H1 (cell line): Measurements from ENCODE around the gene HS6ST1. TPM values are rescaled to one million over a fixed set of nuclear protein-coding genes. Genes with fewer than 3 reads are reported as not detected.
A peak's percentile ranks its signal among the peaks of the same experiment; 100 is the strongest.

Experiments used
- CTCF ChIA-PET: fragments of 300-600 bp; sonication (Branson Sonifier 250); formaldehyde crosslinking; loops from one replicate; lab custom pipeline; 2021; ENCODE audit not compliant: partially characterized antibody; lab: Charles Lee
- POLR2A ChIA-PET: fragments of 300-600 bp; sonication (Branson Sonifier 250); formaldehyde crosslinking; loops from one replicate; lab custom pipeline; 2021; ENCODE audit warnings: inconsistent platforms; ENCODE audit not compliant: partially characterized antibody; lab: Charles Lee
- DNase-seq, 2 experiments: peaks; one replicate each; pipeline versions ENCODE4 v3.0.0 to v3.0.0-alpha.2; 2010 to 2022; ENCODE audit warnings: low spot score in 2 of 2, low read depth in 1 of 2, mixed read lengths in 1 of 2
- FAIRE-seq: peaks from 2 replicates; lab custom pipeline; 2011; peaks lifted over from hg19 to GRCh38; lab: Jason Lieb, UNC
- H2AFZ ChIP-seq: 2 replicates; pipeline ENCODE4 v1.8.1; 2012; ENCODE audit warnings: low read length, inconsistent platforms
- H2AK5ac ChIP-seq: 2 replicates; pipeline ENCODE4 v1.6.1; 2013; ENCODE audit warnings: low read depth, low read length
- H2BK120ac ChIP-seq: replicated peaks from 2 replicates; pipeline ENCODE3; 2013; ENCODE audit warnings: low read depth, low read length, inconsistent platforms
- H2BK12ac ChIP-seq: 2 replicates; pipeline ENCODE4 v1.6.1; 2013; ENCODE audit warnings: low read depth, low read length
- H2BK15ac ChIP-seq: 2 replicates; pipeline ENCODE4 v1.6.1; 2013; ENCODE audit warnings: low read length
- H2BK20ac ChIP-seq: 2 replicates; pipeline ENCODE4 v1.6.1; 2013; ENCODE audit warnings: low read length
- H2BK5ac ChIP-seq: 2 replicates; pipeline ENCODE4 v1.6.1; 2013; ENCODE audit warnings: low read depth, low read length
- H3K14ac ChIP-seq: 2 replicates; pipeline ENCODE4 v1.6.1; 2013; ENCODE audit warnings: inconsistent platforms; ENCODE audit not compliant: insufficient read length
- H3K18ac ChIP-seq: 2 replicates; pipeline ENCODE4 v1.6.1; 2013; ENCODE audit warnings: low read length; ENCODE audit errors: extremely low read depth
- H3K23ac ChIP-seq: 2 replicates; pipeline ENCODE4 v1.6.1; 2013; ENCODE audit warnings: inconsistent platforms; ENCODE audit not compliant: insufficient read length
- H3K23me2 ChIP-seq: 2 replicates; pipeline ENCODE4 v1.6.1; 2013; ENCODE audit warnings: low read depth, low read length
- H3K27ac ChIP-seq: 2 replicates; pipeline ENCODE4 v1.6.1; 2011; ENCODE audit warnings: low read depth, low read length, inconsistent platforms
- H3K27me3 ChIP-seq, 4 experiments: replicated peaks in 1 of 4; 1 replicate in 1 of 4; 2 replicates in 3 of 4; pipeline versions ENCODE4 v1.6.1 to v1.8.1; 2011 to 2013; ENCODE audit warnings: low read length in 3 of 4, mild to moderate bottlenecking in 3 of 4, inconsistent platforms in 2 of 4, mixed read lengths in 2 of 4, moderate library complexity in 1 of 4; ENCODE audit not compliant: control insufficient read depth in 3 of 4, insufficient read depth in 3 of 4; ENCODE audit errors: extremely low read depth in 1 of 4
- H3K36me3 ChIP-seq, 4 experiments: 2 replicates each; pipeline versions ENCODE4 v1.6.1 to v1.8.1; 2011 to 2013; ENCODE audit warnings: mild to moderate bottlenecking in 4 of 4, low read length in 3 of 4, moderate library complexity in 2 of 4, control low read depth in 1 of 4, inconsistent platforms in 1 of 4; ENCODE audit not compliant: insufficient read depth in 4 of 4, control insufficient read depth in 2 of 4
- H3K4ac ChIP-seq: replicated peaks from 2 replicates; pipeline ENCODE3; 2013; ENCODE audit warnings: low read length, low read depth, mixed read lengths, inconsistent platforms; ENCODE audit not compliant: insufficient read length
- H3K4me1 ChIP-seq, 4 experiments: replicated peaks in 1 of 4; 1 replicate in 1 of 4; 2 replicates in 3 of 4; pipeline versions ENCODE4 v1.6.1 to v1.8.1; 2011 to 2013; ENCODE audit warnings: low read length in 3 of 4, inconsistent platforms in 2 of 4, mixed read lengths in 1 of 4; ENCODE audit not compliant: insufficient read depth in 4 of 4, control insufficient read depth in 3 of 4
- H3K4me2 ChIP-seq, 2 experiments: 2 replicates each; pipeline versions ENCODE4 v1.6.1 to v1.8.1; 2011 to 2013; ENCODE audit warnings: low read depth in 2 of 2, low read length in 2 of 2, control low read depth in 1 of 2, inconsistent platforms in 1 of 2, mild to moderate bottlenecking in 1 of 2; ENCODE audit not compliant: insufficient read depth in 1 of 2
- H3K4me3 ChIP-seq, 4 experiments: fragments of 200-600, 300-600 bp in 1 of 4; sonication (generic), shearing (Covaris generic), sonication (Bioruptor Twin) in 1 of 4; 2 replicates each; pipeline versions ENCODE4 v1.5.1 to v1.8.1; 2011 to 2016; ENCODE audit warnings: low read length in 4 of 4, low read depth in 3 of 4, control low read depth in 2 of 4, inconsistent platforms in 2 of 4, mild to moderate bottlenecking in 2 of 4, mixed read lengths in 1 of 4, moderate library complexity in 1 of 4; ENCODE audit not compliant: insufficient read depth in 2 of 4; ENCODE audit errors: extremely low read depth in 1 of 4
- H3K56ac ChIP-seq: replicated peaks from 2 replicates; pipeline ENCODE3; 2013; ENCODE audit warnings: low read depth, mild to moderate bottlenecking, mixed read lengths, low read length, inconsistent platforms; ENCODE audit not compliant: insufficient read length
- H3K79me1 ChIP-seq: 2 replicates; pipeline ENCODE4 v1.6.1; 2013; ENCODE audit warnings: low read depth, low read length, control low read depth
- H3K79me2 ChIP-seq, 2 experiments: 2 replicates each; pipeline versions ENCODE4 v1.6.1 to v1.8.1; 2012 to 2013; ENCODE audit warnings: low read length in 2 of 2, mild to moderate bottlenecking in 2 of 2, inconsistent platforms in 1 of 2; ENCODE audit not compliant: insufficient read depth in 2 of 2, control insufficient read depth in 1 of 2
- H3K9ac ChIP-seq, 4 experiments: replicated peaks in 1 of 4; 1 replicate in 1 of 4; 2 replicates in 3 of 4; pipeline versions ENCODE4 v1.6.1 to v1.8.1; 2011 to 2013; ENCODE audit warnings: low read depth in 3 of 4, low read length in 3 of 4, control low read depth in 2 of 4, mild to moderate bottlenecking in 2 of 4, moderate library complexity in 2 of 4, inconsistent platforms in 1 of 4; ENCODE audit errors: extremely low read depth in 1 of 4
- H3K9me3 ChIP-seq, 2 experiments: 2 replicates each; pipeline versions ENCODE4 v1.6.1 to v1.8.1; 2012 to 2013; ENCODE audit warnings: mild to moderate bottlenecking in 2 of 2, moderate library complexity in 2 of 2, control low read depth in 1 of 2, inconsistent platforms in 1 of 2, low read depth in 1 of 2, low read length in 1 of 2, mixed read lengths in 1 of 2; ENCODE audit not compliant: insufficient read depth in 2 of 2
- H4K20me1 ChIP-seq, 2 experiments: replicated peaks in 1 of 2; 2 replicates each; pipeline versions ENCODE3 to v1.8.1; 2011 to 2013; ENCODE audit warnings: inconsistent platforms in 2 of 2, low read length in 2 of 2, mild to moderate bottlenecking in 1 of 2; ENCODE audit not compliant: insufficient read depth in 2 of 2, control insufficient read depth in 1 of 2
- H4K5ac ChIP-seq: 2 replicates; pipeline ENCODE4 v1.6.1; 2013; ENCODE audit warnings: low read length, low read depth, mixed read lengths, inconsistent platforms; ENCODE audit not compliant: insufficient read length
- H4K8ac ChIP-seq: 2 replicates; pipeline ENCODE4 v1.8.0; 2013; ENCODE audit warnings: mild to moderate bottlenecking, moderate library complexity, low read length, inconsistent platforms; ENCODE audit not compliant: insufficient read depth; ENCODE audit errors: extremely low read depth
- H4K91ac ChIP-seq: replicated peaks from 2 replicates; pipeline ENCODE3; 2013; ENCODE audit warnings: low read length, mixed read lengths, inconsistent platforms; ENCODE audit not compliant: insufficient read length
- EGR1 ChIP-seq: IDR thresholded peaks from 2 replicates; pipeline ENCODE4 v1.6.1; 2011; ENCODE audit warnings: low read depth, low read length, borderline replicate concordance
- FOSL1 ChIP-seq: IDR thresholded peaks from 2 replicates; pipeline ENCODE4 v1.6.1; 2011; ENCODE audit warnings: mild to moderate bottlenecking, low read depth, low read length, moderate library complexity; ENCODE audit not compliant: insufficient read depth
- GTF2F1 ChIP-seq: IDR thresholded peaks from 2 replicates; pipeline ENCODE4 v1.6.1; 2012; ENCODE audit warnings: low read depth, low read length, improper control_type of control experiment, borderline replicate concordance
- KDM4A ChIP-seq: IDR thresholded peaks from one replicate; pipeline ENCODE4 v1.7.1; 2012; ENCODE audit warnings: low read depth, mild to moderate bottlenecking, moderate library complexity, low read length, inconsistent platforms; ENCODE audit not compliant: severe bottlenecking
- NRF1 ChIP-seq: IDR thresholded peaks from 2 replicates; pipeline ENCODE4 v1.6.1; 2011; ENCODE audit warnings: mild to moderate bottlenecking, low read depth, low read length, improper control_type of control experiment
- POLR2A ChIP-seq, 2 experiments: IDR thresholded peaks; 1 replicate in 1 of 2; 2 replicates in 1 of 2; pipeline ENCODE4 v1.6.1; 2011; ENCODE audit warnings: low read depth in 2 of 2, low read length in 2 of 2, mild to moderate bottlenecking in 2 of 2; ENCODE audit errors: control extremely low read depth in 1 of 2
- SIX5 ChIP-seq: IDR thresholded peaks from 2 replicates; pipeline ENCODE4 v1.6.1; 2011; ENCODE audit warnings: mild to moderate bottlenecking, low read depth, low read length
- WGBS, 2 experiments: shearing (Covaris generic) in 1 of 2; methylation state at CpG; one replicate each; pipeline versions ENCODE4 v1.1.6 to v1.1.7; 2013 to 2015; ENCODE audit warnings: low lambda C conversion rate in 2 of 2, mixed read lengths in 2 of 2, inconsistent platforms in 1 of 2, low coverage in 1 of 2, missing lambda C conversion rate in 1 of 2; ENCODE audit not compliant: insufficient replicate concordance in 2 of 2, insufficient coverage in 1 of 2, insufficient read length in 1 of 2; ENCODE audit errors: extremely low coverage in 1 of 2, missing lambda C conversion rate in 1 of 2; 5-methylcytosine and 5-hydroxymethylcytosine counted together
- polyA plus RNA-seq, 7 experiments: library from polyadenylated mRNA; depleted of rRNA in 3 of 7; stranded (reverse) in 5 of 7; unstranded in 2 of 7; fragments of >200 nt in 5 of 7; fragments of 200-250 nt in 2 of 7; gene quantifications; 1 replicate in 5 of 7; 2 replicates in 1 of 7; 4 replicates in 1 of 7; pipeline versions ENCODE4 v1.2.1 to v1.2.3, GENCODE V29; 2011 to 2013; ENCODE audit warnings: missing spikeins in 2 of 7, mixed read lengths in 2 of 7
- total RNA-seq: library from RNA; stranded (reverse); fragmentation: NEBNext Ultra II Directional; extraction: Animal tissue kit (Norgen Biotek cat#: 25700); gene quantifications from 2 replicates; pipeline ENCODE4 v1.2.1, GENCODE V29; 2021
- TF ChIP-seq, protein P1 (sequence below): IDR thresholded peaks from 2 replicates; pipeline ENCODE4 v1.6.1; 2011; ENCODE audit warnings: low read length, improper control_type of control experiment

Gene HS6ST1
- total and polyA plus RNA-seq, 2 of the 8 experiments (the other 6 are each of a cell fraction or from before 2014, with no cell fraction given), result 37.4 to 74.6 TPM

DNA sequence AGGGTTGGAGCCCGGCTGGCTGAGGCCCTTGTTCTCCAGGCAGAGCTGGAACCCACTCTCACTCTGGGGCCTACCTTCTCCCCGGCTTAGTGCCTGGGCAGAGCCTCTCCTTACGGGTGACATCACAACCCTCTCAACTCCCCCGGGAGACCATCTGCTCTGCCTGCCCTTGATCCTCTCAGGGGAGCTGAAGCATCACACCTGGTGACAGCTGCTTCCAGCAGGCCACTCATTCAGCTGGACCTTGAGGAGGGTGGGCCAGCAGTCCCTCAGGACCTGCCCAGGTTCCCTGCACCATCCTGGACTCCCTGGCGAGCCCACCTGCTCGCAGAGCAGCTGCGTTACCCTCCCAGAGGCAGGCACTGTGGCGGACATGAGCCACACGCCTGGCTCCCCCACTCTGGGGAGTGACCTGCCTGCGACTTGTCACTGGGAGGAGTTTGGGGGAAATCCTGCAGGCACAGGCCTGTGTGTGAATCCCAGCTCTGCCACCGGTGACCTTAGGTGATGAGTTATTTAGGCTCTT, 13.1 kb downstream of the HS6ST1 start:
- no peak for DNase-seq

More for the DNA sequence above, 13.1 kb downstream of the HS6ST1 start:
- Histone ChIP-seq H4K20me1 (peaks cover 76 to 84% of the 10 kb centered on the region in 2 experiments), H3K36me3 (peaks cover 0 to 3% (median 0%) of the 10 kb centered on the region in 4 experiments; a peak in 2 of 8 replicates), H3K4me3 (peak overlapping the region in 1 of 4 experiments; percentile 3; a peak in 1 of 8 replicates), H3K4ac (no peak overlapping the region), H2AFZ (no peak overlapping the region), H3K27ac (peak overlapping the region; percentile 14; the same call in 1 of the 2 replicates), H4K8ac (no peak overlapping the region), H3K23me2 (no peaks in the 10 kb centered on the region), H2BK120ac (no peak overlapping the region), H2BK5ac (peak overlapping the region; percentile 27), H3K18ac (0 out of 2 replicates have a peak overlapping the region, but pooled peaks have one; percentile 27), H3K79me2 (peaks cover 45 to 100% of the 10 kb centered on the region in 2 experiments), H2AK5ac (no peak overlapping the region), H2BK12ac (peak overlapping the region; percentile 17; the same call in 1 of the 2 replicates), H4K91ac (no peak overlapping the region), H3K27me3 (no peaks in the 10 kb centered on the region), H3K14ac (no peak overlapping the region), H3K9ac (0 out of 7 replicates have a peak overlapping the region, but pooled peaks of 1 of the 4 experiments have one; percentile 27), H4K5ac (no peak overlapping the region), H3K4me2 (peak overlapping the region; percentile 41 to 50), H3K4me1 (peaks cover 0 to 43% (median 25%) of the 10 kb centered on the region in 4 experiments; a peak in 6 of 7 replicates), H2BK15ac (no peak overlapping the region), H3K56ac (no peak overlapping the region), H3K23ac (no peak overlapping the region), H3K9me3 (no peaks in the 10 kb centered on the region), H2BK20ac (no peak overlapping the region), H3K79me1 (peaks cover 65% of the 10 kb centered on the region)
- ChIA-PET CTCF (interaction anchor here (0.6 to 3.2 kb wide), 24 partner anchors 8 to 1229 kb away, joined by 3 to 17 read pairs (median 4); no protein-coding TSS in a partner anchor), POLR2A (interaction anchor here (1.0 kb wide), 2 partner anchors 11 to 16 kb away, joined by 4 read pairs; no protein-coding TSS in a partner anchor)
- no peak for FAIRE-seq
- TF ChIP-seq, protein P1, sequence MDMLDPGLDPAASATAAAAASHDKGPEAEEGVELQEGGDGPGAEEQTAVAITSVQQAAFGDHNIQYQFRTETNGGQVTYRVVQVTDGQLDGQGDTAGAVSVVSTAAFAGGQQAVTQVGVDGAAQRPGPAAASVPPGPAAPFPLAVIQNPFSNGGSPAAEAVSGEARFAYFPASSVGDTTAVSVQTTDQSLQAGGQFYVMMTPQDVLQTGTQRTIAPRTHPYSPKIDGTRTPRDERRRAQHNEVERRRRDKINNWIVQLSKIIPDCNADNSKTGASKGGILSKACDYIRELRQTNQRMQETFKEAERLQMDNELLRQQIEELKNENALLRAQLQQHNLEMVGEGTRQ, result no peak
- TF ChIP-seq NRF1 (no peak), FOSL1 (no peak), GTF2F1 (no peak), KDM4A (no peak), POLR2A (IDR thresholded peaks at IDR 0.05; ENCODE audit: control extremely low read depth in 1 of 2, low read depth in 2 of 2, low read length in 2 of 2) (no peak), EGR1 (no peak), SIX5 (no peak)
- WGBS, 2 experiments, result 72% methylated on average over 11 of the region's 11 CpGs; no CpG with 5 or more reads in 1 of the 2 experiments
